Natural killer cell treated with Interleukin-12 subunit alpha and Interleukin-12 subunit beta and Interleukin-15 and Interleukin-18, amount 100 ng/mL, for 72 hours (primary cell): ENCODE results near the gene FURIN. TPM values are rescaled to one million over a fixed set of nuclear protein-coding genes. Genes with fewer than 3 reads are reported as not detected.
A peak's percentile ranks its signal among the peaks of the same experiment; 100 is the strongest.
"Not testable (repeated sequence)": the region's sequence is repeated elsewhere in the genome, so short reads cannot be mapped to it uniquely, and the experiment has no call there.

Experiments
- ATAC-seq, 2 donors: fragments of 150-1000 bp; cut with Tn5 transposase in 1 of 2; sonication (Bioruptor Pico), chemical (Tn5 transposase) in 1 of 2; 2 replicates each; pipeline ENCODE4 v1.10.0; 2021
- DNase-seq: peaks from one replicate; pipeline ENCODE4 v3.0.0; 2022; ENCODE audit warnings: low spot score
- H3K27ac Mint-ChIP-seq, 2 donors: 1 replicate in 1 of 2; 2 replicates in 1 of 2; pipeline ENCODE4 v1.8.0; 2022; ENCODE audit warnings: mixed read lengths in 2 of 2, mild to moderate bottlenecking in 1 of 2, moderate library complexity in 1 of 2
- H3K27me3 Mint-ChIP-seq, 2 donors: 1 replicate in 1 of 2; 2 replicates in 1 of 2; pipeline ENCODE4 v1.8.0; 2022; ENCODE audit warnings: mixed read lengths in 2 of 2
- H3K36me3 Mint-ChIP-seq: one replicate; pipeline ENCODE4 v1.8.0; 2022; ENCODE audit warnings: mixed read lengths
- H3K4me1 Mint-ChIP-seq, 2 donors: 1 replicate in 1 of 2; 2 replicates in 1 of 2; pipeline ENCODE4 v1.8.0; 2022; ENCODE audit warnings: low read depth in 2 of 2, mixed read lengths in 2 of 2, mild to moderate bottlenecking in 1 of 2
- H3K4me3 Mint-ChIP-seq: one replicate; pipeline ENCODE4 v1.8.0; 2022; ENCODE audit warnings: mixed read lengths
- H3K9me3 Mint-ChIP-seq: 2 replicates; pipeline ENCODE4 v1.8.0; 2022; ENCODE audit warnings: mixed read lengths
- total RNA-seq, 2 donors: library from RNA; stranded (reverse); gene quantifications; one replicate each; pipeline ENCODE4 v1.2.3, GENCODE V29; 2022

FURIN gene
- total RNA-seq, 2 donors from 2014 or later = 528 to 679 TPM

GRCh38 chr15:90886291-90886614 lies 17.9 kb downstream of the FURIN start:
- DNase-seq (no peak), ATAC-seq (no peak)
- H3K27ac Mint-ChIP-seq = peak overlapping the region; percentile 83 to 90
- H3K4me3 Mint-ChIP-seq = peak overlapping the region; percentile 83
- no peaks in the 10 kb centered on the region for H3K27me3 Mint-ChIP-seq
- H3K9me3 Mint-ChIP-seq = no peaks in the 10 kb centered on the region
- peaks cover 34 to 52% of the 10 kb centered on the region in 2 donors for H3K4me1 Mint-ChIP-seq
- H3K36me3 Mint-ChIP-seq = peaks cover 7% of the 10 kb centered on the region

GRCh38 chr15:90887037-90887481 lies 18.7 kb downstream of the FURIN start:
- no peak overlapping the region for H3K4me3 Mint-ChIP-seq
- ATAC-seq = no peak
- H3K9me3 Mint-ChIP-seq = no peaks in the 10 kb centered on the region
- DNase-seq = no peak
- no peaks in the 10 kb centered on the region for H3K27me3 Mint-ChIP-seq
- peaks cover 7% of the 10 kb centered on the region for H3K36me3 Mint-ChIP-seq
- H3K27ac Mint-ChIP-seq = peak overlapping the region; percentile 2 to 90
- H3K4me1 Mint-ChIP-seq = peaks cover 34 to 50% of the 10 kb centered on the region in 2 donors

- Mint-ChIP-seq H3K9me3 (no peaks in the 10 kb centered on the region), H3K4me1 (peaks cover 34 to 45% of the 10 kb centered on the region in 2 donors), H3K27me3 (no peaks in the 10 kb centered on the region), H3K36me3 (peaks cover 7% of the 10 kb centered on the region), H3K4me3 (no peak overlapping the region), H3K27ac (peak overlapping the region in 1 of 2 donors; percentile 14)
- ATAC-seq (peak in 1 of 2 donors; percentile 47), DNase-seq (no peak)
Observed at GRCh38 chr15:90889313-90889730, 20.9 kb downstream of the FURIN start.

GRCh38 chr15:90889736-90890456 lies 21.5 kb downstream of the FURIN start:
- DNase-seq = no peak
- H3K4me3 Mint-ChIP-seq = no peak overlapping the region
- H3K4me1 Mint-ChIP-seq = peaks cover 32 to 43% of the 10 kb centered on the region in 2 donors
- no peak overlapping the region for H3K27ac Mint-ChIP-seq
- peaks cover 7% of the 10 kb centered on the region for H3K36me3 Mint-ChIP-seq
- no peak for ATAC-seq
- H3K27me3 Mint-ChIP-seq = no peaks in the 10 kb centered on the region
- no peaks in the 10 kb centered on the region for H3K9me3 Mint-ChIP-seq

GRCh38 chr15:90890839-90891238 lies 22.5 kb downstream of the FURIN start:
- H3K4me3 Mint-ChIP-seq = no peak overlapping the region
- H3K36me3 Mint-ChIP-seq = peaks cover 10% of the 10 kb centered on the region
- DNase-seq (no peak), ATAC-seq (no peak)
- no peak overlapping the region for H3K27ac Mint-ChIP-seq
- H3K9me3 Mint-ChIP-seq = no peaks in the 10 kb centered on the region
- no peaks in the 10 kb centered on the region for H3K27me3 Mint-ChIP-seq
- H3K4me1 Mint-ChIP-seq = peaks cover 26 to 37% of the 10 kb centered on the region in 2 donors

GRCh38 chr15:90891346-90891949 lies 23.1 kb downstream of the FURIN start:
- no peak overlapping the region for H3K4me3 Mint-ChIP-seq
- DNase-seq (no peak), ATAC-seq (no peak)
- H3K36me3 Mint-ChIP-seq = peaks cover 16% of the 10 kb centered on the region
- H3K9me3 Mint-ChIP-seq = no peaks in the 10 kb centered on the region
- H3K27me3 Mint-ChIP-seq = no peaks in the 10 kb centered on the region
- no peak overlapping the region for H3K27ac Mint-ChIP-seq
- peaks cover 22 to 34% of the 10 kb centered on the region in 2 donors for H3K4me1 Mint-ChIP-seq

- no peak for ATAC-seq
- H3K27ac Mint-ChIP-seq = no peak overlapping the region
Observed at GRCh38 chr15:90892023-90892422, 23.6 kb downstream of the FURIN start.

GRCh38 chr15:90892498-90893174 lies 24.2 kb downstream of the FURIN start:
- no peak for DNase-seq
- Mint-ChIP-seq H3K27me3 (no peaks in the 10 kb centered on the region), H3K27ac (no peak overlapping the region), H3K36me3 (peaks cover 18% of the 10 kb centered on the region), H3K4me3 (no peak overlapping the region), H3K9me3 (no peaks in the 10 kb centered on the region), H3K4me1 (peaks cover 17 to 29% of the 10 kb centered on the region in 2 donors)
- ATAC-seq = no peak

More at GRCh38 chr15:90892023-90892422, 23.6 kb downstream of the FURIN start:
- Mint-ChIP-seq H3K36me3 (peaks cover 18% of the 10 kb centered on the region), H3K4me3 (no peak overlapping the region), H3K4me1 (peaks cover 21 to 32% of the 10 kb centered on the region in 2 donors), H3K9me3 (no peaks in the 10 kb centered on the region), H3K27me3 (no peaks in the 10 kb centered on the region)
- DNase-seq = no peak

- DNase-seq (no peak), ATAC-seq (peak in 1 of 2 donors; percentile 3)
- Mint-ChIP-seq H3K27me3 (no peaks in the 10 kb centered on the region), H3K4me3 (no peak overlapping the region), H3K27ac (no peak overlapping the region), H3K36me3 (peaks cover 15% of the 10 kb centered on the region), H3K9me3 (no peaks in the 10 kb centered on the region), H3K4me1 (peaks cover 10 to 22% of the 10 kb centered on the region in 2 donors)
Observed at GRCh38 chr15:90893175-90894090, 25.0 kb downstream of the FURIN start.

GRCh38 chr15:90895571-90896117 lies 27.3 kb downstream of the FURIN start:
- no peak for DNase-seq
- no peak overlapping the region for H3K4me3 Mint-ChIP-seq

GRCh38 chr15:90897131-90897655 lies 28.8 kb downstream of the FURIN start:
- Mint-ChIP-seq H3K27ac (peak overlapping the region in 1 of 2 donors; percentile 26), H3K36me3 (peaks cover 12% of the 10 kb centered on the region), H3K4me1 (peaks cover 22 to 28% of the 10 kb centered on the region in 2 donors)
- not testable (repeated sequence) for H3K27me3 Mint-ChIP-seq, H3K4me3 Mint-ChIP-seq, ATAC-seq, H3K9me3 Mint-ChIP-seq, DNase-seq

More at GRCh38 chr15:90895571-90896117, 27.3 kb downstream of the FURIN start:
- ATAC-seq = no peak
- H3K27ac Mint-ChIP-seq = peak overlapping the region; percentile 3 to 30
- H3K36me3 Mint-ChIP-seq = peaks cover 12% of the 10 kb centered on the region
- no peaks in the 10 kb centered on the region for H3K9me3 Mint-ChIP-seq
- peaks cover 10 to 16% of the 10 kb centered on the region in 2 donors for H3K4me1 Mint-ChIP-seq
- no peaks in the 10 kb centered on the region for H3K27me3 Mint-ChIP-seq

- Mint-ChIP-seq H3K36me3 (peaks cover 12% of the 10 kb centered on the region), H3K27me3 (no peaks in the 10 kb centered on the region), H3K4me3 (peak overlapping the region; percentile 92), H3K9me3 (no peaks in the 10 kb centered on the region), H3K27ac (peak overlapping the region; percentile 92 to 93), H3K4me1 (peaks cover 29 to 36% of the 10 kb centered on the region in 2 donors)
- DNase-seq (no peak), ATAC-seq (no peak)
Observed at GRCh38 chr15:90901175-90902039, 33.0 kb downstream of the FURIN start.
